8988T (cell line): ENCODE results near the gene RTCA.
A peak's percentile ranks its signal among the peaks of the same experiment; 100 is the strongest.
"Not testable (repeated sequence)": the region's sequence is repeated elsewhere in the genome, so short reads cannot be mapped to it uniquely, and the experiment has no call there.

ENCODE experiments used
- DNase-seq: peaks from one replicate; pipeline ENCODE4 v3.0.0; 2011

The RTCA gene

GRCh38 chr1:100265931-100266740 is at the start of gene RTCA:
TSS of gene RTCA (plus strand) at chr1:100266216. CDS start at chr1:100266376, 160 bp downstream.
- peak; percentile 38 for DNase-seq

GRCh38 chr1:100217834-100218233 is 48.2 kb upstream of the RTCA start:
- no peak for DNase-seq

- no peak for DNase-seq
Observed at GRCh38 chr1:100219457-100219856, 46.6 kb upstream of the RTCA start.

- DNase-seq: no peak
Observed at GRCh38 chr1:100219883-100220282, 46.1 kb upstream of the RTCA start.

GRCh38 chr1:100222428-100222827 is 43.6 kb upstream of the RTCA start:
- DNase-seq: no peak

- DNase-seq: no peak
Observed at GRCh38 chr1:100229681-100230443, 36.2 kb upstream of the RTCA start.

- DNase-seq: no peak
Observed at GRCh38 chr1:100230765-100231164, 35.3 kb upstream of the RTCA start.

- no peak for DNase-seq
Observed at GRCh38 chr1:100231721-100232120, 34.3 kb upstream of the RTCA start.

GRCh38 chr1:100232156-100232555 is 33.9 kb upstream of the RTCA start:
- no peak for DNase-seq

- DNase-seq: not testable (repeated sequence)
Observed at GRCh38 chr1:100233566-100233965, 32.5 kb upstream of the RTCA start.

- DNase-seq: no peak
Observed at GRCh38 chr1:100234432-100234831, 31.6 kb upstream of the RTCA start.

- no peak for DNase-seq
Observed at GRCh38 chr1:100237091-100237490, 28.9 kb upstream of the RTCA start.

- no peak for DNase-seq
Observed at GRCh38 chr1:100239961-100240360, 26.1 kb upstream of the RTCA start.

GRCh38 chr1:100240631-100241030 is 25.4 kb upstream of the RTCA start:
- no peak for DNase-seq

GRCh38 chr1:100246738-100247137 is 19.3 kb upstream of the RTCA start:
- DNase-seq: no peak

GRCh38 chr1:100249155-100249536 is 16.9 kb upstream of the RTCA start:
- DNase-seq: no peak

GRCh38 chr1:100249537-100250257 is 16.3 kb upstream of the RTCA start, which contains the start of gene DBT:
TSS of gene DBT (minus strand) at chr1:100249834. CDS start at chr1:100249820, 14 bp downstream.
- peak; percentile 48 for DNase-seq

GRCh38 chr1:100250264-100250663 is 15.8 kb upstream of the RTCA start:
- DNase-seq: no peak

GRCh38 chr1:100250807-100251206 is 15.2 kb upstream of the RTCA start:
- no peak for DNase-seq

GRCh38 chr1:100252901-100253300 is 13.1 kb upstream of the RTCA start:
- no peak for DNase-seq

GRCh38 chr1:100253552-100253951 is 12.5 kb upstream of the RTCA start:
- DNase-seq: no peak

GRCh38 chr1:100256273-100256672 is 9.7 kb upstream of the RTCA start:
- not testable (repeated sequence) for DNase-seq

GRCh38 chr1:100258427-100258826 is 7.6 kb upstream of the RTCA start:
- not testable (repeated sequence) for DNase-seq
